ENCODE data around the gene IL17C.

DNA sequence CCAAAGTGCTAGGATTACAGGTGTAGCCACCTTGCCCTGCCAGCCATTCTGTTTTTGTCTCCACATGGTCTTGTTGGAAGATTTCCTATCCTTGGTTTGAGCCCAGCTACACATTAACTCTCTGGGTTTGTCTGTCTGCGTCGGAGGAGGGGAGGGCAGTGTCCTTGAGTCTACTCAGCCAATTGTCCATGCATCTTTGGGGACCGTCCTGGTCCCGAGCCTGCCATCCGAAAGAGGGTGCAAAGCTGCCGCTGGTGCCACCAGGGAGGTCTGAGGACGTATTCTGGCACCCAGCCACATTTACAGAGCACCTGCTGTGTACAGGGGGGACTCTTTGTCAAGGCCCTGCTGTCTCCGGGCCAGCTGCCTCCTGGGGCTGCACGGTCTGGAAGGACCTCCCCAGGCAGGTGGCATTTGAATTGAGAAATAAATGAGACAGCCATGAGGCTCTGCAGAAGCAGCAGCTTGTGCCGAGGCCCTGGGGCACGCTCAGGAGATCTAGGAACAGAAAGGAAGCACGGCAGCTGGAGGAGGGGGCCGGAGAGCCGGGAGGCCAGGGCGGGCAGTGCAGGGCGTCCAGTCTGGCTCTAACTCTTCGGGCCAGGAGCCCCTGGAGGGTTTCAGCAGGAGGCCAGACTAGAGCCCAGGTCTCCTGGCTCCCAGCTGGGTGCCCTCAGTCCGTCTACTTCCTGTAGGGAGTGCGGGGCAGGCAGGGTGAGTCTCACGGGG is 11.0 kb downstream of the IL17C start:
- TF ChIP-seq, protein P1, sequence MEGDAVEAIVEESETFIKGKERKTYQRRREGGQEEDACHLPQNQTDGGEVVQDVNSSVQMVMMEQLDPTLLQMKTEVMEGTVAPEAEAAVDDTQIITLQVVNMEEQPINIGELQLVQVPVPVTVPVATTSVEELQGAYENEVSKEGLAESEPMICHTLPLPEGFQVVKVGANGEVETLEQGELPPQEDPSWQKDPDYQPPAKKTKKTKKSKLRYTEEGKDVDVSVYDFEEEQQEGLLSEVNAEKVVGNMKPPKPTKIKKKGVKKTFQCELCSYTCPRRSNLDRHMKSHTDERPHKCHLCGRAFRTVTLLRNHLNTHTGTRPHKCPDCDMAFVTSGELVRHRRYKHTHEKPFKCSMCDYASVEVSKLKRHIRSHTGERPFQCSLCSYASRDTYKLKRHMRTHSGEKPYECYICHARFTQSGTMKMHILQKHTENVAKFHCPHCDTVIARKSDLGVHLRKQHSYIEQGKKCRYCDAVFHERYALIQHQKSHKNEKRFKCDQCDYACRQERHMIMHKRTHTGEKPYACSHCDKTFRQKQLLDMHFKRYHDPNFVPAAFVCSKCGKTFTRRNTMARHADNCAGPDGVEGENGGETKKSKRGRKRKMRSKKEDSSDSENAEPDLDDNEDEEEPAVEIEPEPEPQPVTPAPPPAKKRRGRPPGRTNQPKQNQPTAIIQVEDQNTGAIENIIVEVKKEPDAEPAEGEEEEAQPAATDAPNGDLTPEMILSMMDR (IDR thresholded peaks at IDR 0.05; ENCODE audit: low read depth, low read length) = no peak
- TF ChIP-seq EZH2phosphoT487 (IDR thresholded peaks at IDR 0.05; ENCODE audit: low read depth) = no peak
